EH (cell line): ENCODE results near the gene ZBTB38.

Experiments
- DNase-seq: peaks from one replicate; pipeline ENCODE4 v3.0.0-alpha.2; 2015; ENCODE audit warnings: low read depth

Gene ZBTB38

GRCh38 chr3:141403576-141403975 lies 35.3 kb downstream of the ZBTB38 start:
- no peak for DNase-seq

GRCh38 chr3:141405025-141405424 lies 36.7 kb downstream of the ZBTB38 start:
- peak; percentile 83 for DNase-seq

- peak; percentile 80 for DNase-seq
Observed at GRCh38 chr3:141405591-141405990, 37.3 kb downstream of the ZBTB38 start.

GRCh38 chr3:141406265-141406664 lies 38.0 kb downstream of the ZBTB38 start:
- DNase-seq: no peak

- peak; percentile 98 for DNase-seq
Observed at GRCh38 chr3:141407047-141407446, 38.7 kb downstream of the ZBTB38 start.

GRCh38 chr3:141407825-141408224 lies 39.5 kb downstream of the ZBTB38 start:
- DNase-seq: no peak

GRCh38 chr3:141408596-141408995 lies 40.3 kb downstream of the ZBTB38 start:
- DNase-seq: no peak

- no peak for DNase-seq
Observed at GRCh38 chr3:141409940-141410241, 41.6 kb downstream of the ZBTB38 start.

- peak; percentile 86 for DNase-seq
Observed at GRCh38 chr3:141410408-141410807, 42.1 kb downstream of the ZBTB38 start.

GRCh38 chr3:141410846-141411245 lies 42.5 kb downstream of the ZBTB38 start:
- no peak for DNase-seq

- peak; percentile 54 for DNase-seq
Observed at GRCh38 chr3:141411251-141411771, 43.0 kb downstream of the ZBTB38 start.

- DNase-seq: peak; percentile 96
Observed at GRCh38 chr3:141412087-141412935, 44.0 kb downstream of the ZBTB38 start.

- DNase-seq: peak; percentile 81
Observed at GRCh38 chr3:141412936-141413354, 44.6 kb downstream of the ZBTB38 start.

GRCh38 chr3:141413391-141413790 lies 45.1 kb downstream of the ZBTB38 start:
- DNase-seq: no peak

GRCh38 chr3:141413801-141414689 lies 45.7 kb downstream of the ZBTB38 start:
- peak; percentile 69 for DNase-seq

GRCh38 chr3:141414800-141415462 lies 46.6 kb downstream of the ZBTB38 start:
- peak; percentile 65 for DNase-seq

- DNase-seq: peak; percentile 63
Observed at GRCh38 chr3:141415953-141416352, 47.6 kb downstream of the ZBTB38 start.
